SH-SY5Y (cell line): Measurements from ENCODE around the gene MTCL1.

Experiments
- GATA2 ChIP-seq: IDR thresholded peaks from 2 replicates; pipeline ENCODE4 v1.6.1; 2011; ENCODE audit warnings: mild to moderate bottlenecking, low read depth, low read length
- GATA3 ChIP-seq: IDR thresholded peaks from 2 replicates; pipeline ENCODE4 v1.6.1; 2011; ENCODE audit warnings: low read depth, mild to moderate bottlenecking, low read length, moderate library complexity

The MTCL1 gene

GRCh38 chr18:8732442-8733360 lies 27.3 kb downstream of the MTCL1 start:
- TF ChIP-seq GATA3 (no peak), GATA2 (no peak)

- TF ChIP-seq GATA2 (no peak), GATA3 (no peak)
Observed at GRCh38 chr18:8734496-8734895, 29.1 kb downstream of the MTCL1 start.

GRCh38 chr18:8735274-8735673 lies 29.9 kb downstream of the MTCL1 start:
- TF ChIP-seq GATA2 = no peak

- TF ChIP-seq GATA2 (no peak), GATA3 (no peak)
Observed at GRCh38 chr18:8741117-8741516, 35.8 kb downstream of the MTCL1 start.

GRCh38 chr18:8741532-8741931 lies 36.2 kb downstream of the MTCL1 start:
- no peak for TF ChIP-seq GATA3
- no peak for TF ChIP-seq GATA2

- TF ChIP-seq GATA2 (no peak), GATA3 (no peak)
Observed at GRCh38 chr18:8742387-8743361, 37.3 kb downstream of the MTCL1 start.

- TF ChIP-seq GATA3 (no peak), GATA2 (no peak)
Observed at GRCh38 chr18:8744038-8744437, 38.7 kb downstream of the MTCL1 start.

GRCh38 chr18:8744656-8745055 lies 39.3 kb downstream of the MTCL1 start:
- no peak for TF ChIP-seq GATA3
- TF ChIP-seq GATA2 = no peak

GRCh38 chr18:8745355-8746014 lies 40.1 kb downstream of the MTCL1 start:
- no peak for TF ChIP-seq GATA3
- no peak for TF ChIP-seq GATA2

GRCh38 chr18:8747440-8747937 lies 42.1 kb downstream of the MTCL1 start:
- TF ChIP-seq GATA2 (no peak), GATA3 (no peak)

GRCh38 chr18:8749492-8749891 lies 44.1 kb downstream of the MTCL1 start:
- no peak for TF ChIP-seq GATA3
- TF ChIP-seq GATA2 = no peak

- TF ChIP-seq GATA2 (no peak), GATA3 (no peak)
Observed at GRCh38 chr18:8750954-8751415, 45.6 kb downstream of the MTCL1 start.

GRCh38 chr18:8751692-8752091 lies 46.3 kb downstream of the MTCL1 start:
- no peak for TF ChIP-seq GATA3
- TF ChIP-seq GATA2 = no peak

- TF ChIP-seq GATA2 = no peak
- no peak for TF ChIP-seq GATA3
Observed at GRCh38 chr18:8752329-8752728, 47.0 kb downstream of the MTCL1 start.
